Measurements from ENCODE around the gene MYH9.

DNA sequence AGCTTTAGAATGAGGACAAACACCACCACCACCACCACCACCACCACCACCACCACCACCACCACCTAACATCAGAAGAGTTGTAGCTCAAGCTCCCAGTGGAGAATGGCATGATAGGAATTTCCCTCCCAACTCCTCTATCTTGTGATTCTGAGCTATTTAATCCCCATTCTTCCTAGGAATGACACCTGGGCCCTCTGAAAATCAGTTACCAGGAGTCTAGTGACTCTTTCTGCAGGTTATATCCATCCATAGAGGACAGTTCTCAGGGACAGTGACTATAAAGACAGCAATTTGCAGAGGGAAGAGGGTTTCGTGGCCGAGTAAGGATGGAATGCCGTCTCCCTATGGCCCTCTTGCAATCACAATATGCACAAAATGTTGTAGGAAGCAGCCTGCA lies 27.8 kb downstream of the MYH9 start:
- TF ChIP-seq, protein P1, sequence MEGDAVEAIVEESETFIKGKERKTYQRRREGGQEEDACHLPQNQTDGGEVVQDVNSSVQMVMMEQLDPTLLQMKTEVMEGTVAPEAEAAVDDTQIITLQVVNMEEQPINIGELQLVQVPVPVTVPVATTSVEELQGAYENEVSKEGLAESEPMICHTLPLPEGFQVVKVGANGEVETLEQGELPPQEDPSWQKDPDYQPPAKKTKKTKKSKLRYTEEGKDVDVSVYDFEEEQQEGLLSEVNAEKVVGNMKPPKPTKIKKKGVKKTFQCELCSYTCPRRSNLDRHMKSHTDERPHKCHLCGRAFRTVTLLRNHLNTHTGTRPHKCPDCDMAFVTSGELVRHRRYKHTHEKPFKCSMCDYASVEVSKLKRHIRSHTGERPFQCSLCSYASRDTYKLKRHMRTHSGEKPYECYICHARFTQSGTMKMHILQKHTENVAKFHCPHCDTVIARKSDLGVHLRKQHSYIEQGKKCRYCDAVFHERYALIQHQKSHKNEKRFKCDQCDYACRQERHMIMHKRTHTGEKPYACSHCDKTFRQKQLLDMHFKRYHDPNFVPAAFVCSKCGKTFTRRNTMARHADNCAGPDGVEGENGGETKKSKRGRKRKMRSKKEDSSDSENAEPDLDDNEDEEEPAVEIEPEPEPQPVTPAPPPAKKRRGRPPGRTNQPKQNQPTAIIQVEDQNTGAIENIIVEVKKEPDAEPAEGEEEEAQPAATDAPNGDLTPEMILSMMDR (IDR thresholded peaks at IDR 0.05) = no peak
- no peak for TF ChIP-seq POLR2A (IDR thresholded peaks at IDR 0.05)
